K562 (cell line): ENCODE data around the gene RCC1. TPM values are rescaled to one million over a fixed set of nuclear protein-coding genes. Genes with fewer than 3 reads are reported as not detected.

Experiments used
- ATF1 ChIP-seq, 2 experiments: fragments of 450-650 bp in 1 of 2; IDR thresholded peaks; 2 replicates each; pipeline ENCODE4 v1.6.1; 2016; ENCODE audit warnings: missing compliant biosample characterization in 1 of 2, missing genetic modification characterization in 1 of 2
- CBX3 ChIP-seq, 2 experiments: IDR thresholded peaks; 1 replicate in 1 of 2; 2 replicates in 1 of 2; pipeline ENCODE4 v1.6.1; 2012; ENCODE audit warnings: inconsistent platforms in 2 of 2, low read length in 2 of 2, borderline replicate concordance in 1 of 2, control low read depth in 1 of 2
- CC2D1A ChIP-seq: fragments of 450-650 bp; IDR thresholded peaks from 2 replicates; pipeline ENCODE4 v1.6.1; 2017; ENCODE audit warnings: mild to moderate bottlenecking
- CHD1 ChIP-seq: fragments of 200-600 bp; sonication (generic); IDR thresholded peaks from one replicate; pipeline ENCODE4 v1.6.1; 2012; ENCODE audit warnings: mild to moderate bottlenecking, moderate library complexity, low read length, inconsistent platforms
- CSDE1 ChIP-seq, 2 experiments: fragments of 450-650 bp; IDR thresholded peaks; 2 replicates each; pipeline ENCODE4 v1.6.1; 2016; ENCODE audit warnings: mild to moderate bottlenecking in 1 of 2
- ETV5 ChIP-seq: sonication (generic); formaldehyde crosslinking; IDR thresholded peaks from 2 replicates; pipeline ENCODE4 v1.4.0; 2020; ENCODE audit warnings: low read depth, mild to moderate bottlenecking, missing genetic modification reagents
- EWSR1 ChIP-seq: fragments of 450-650 bp; IDR thresholded peaks from 2 replicates; pipeline ENCODE4 v1.6.1; 2018; ENCODE audit warnings: borderline replicate concordance, mild to moderate bottlenecking, low read depth, moderate library complexity; ENCODE audit not compliant: partially characterized antibody
- GABPB1 ChIP-seq: sonication (generic); formaldehyde crosslinking; IDR thresholded peaks from 2 replicates; pipeline ENCODE4 v1.8.0; 2022; ENCODE audit warnings: mild to moderate bottlenecking, missing genetic modification reagents
- GABPB2 ChIP-seq: fragments of 250-450 bp; sonication (Bioruptor Pico); conservative IDR thresholded peaks from 2 replicates; pipeline ENCODE4 v1.5.1; 2021; ENCODE audit warnings: mild to moderate bottlenecking
- HDAC6 ChIP-seq: IDR thresholded peaks from 2 replicates; pipeline ENCODE4 v1.6.1; 2012; ENCODE audit warnings: low read depth, mild to moderate bottlenecking, control low read depth, inconsistent platforms, low read length, moderate library complexity
- HLTF ChIP-seq: fragments of 450-650 bp; IDR thresholded peaks from 2 replicates; pipeline ENCODE4 v1.6.1; 2016
- HNRNPL ChIP-seq: fragments of 200-400 bp; formaldehyde crosslinking; IDR thresholded peaks from 2 replicates; pipeline ENCODE4 v1.6.1; 2017; ENCODE audit warnings: low read depth, mild to moderate bottlenecking, low read length
- NCOR1 ChIP-seq: fragments of 450-650 bp; IDR thresholded peaks from 2 replicates; pipeline ENCODE4 v1.6.1; 2016; ENCODE audit warnings: mild to moderate bottlenecking, moderate library complexity
- POLR2AphosphoS5 ChIP-seq: IDR thresholded peaks from 2 replicates; pipeline ENCODE4 v1.6.1; 2011; ENCODE audit warnings: mild to moderate bottlenecking, low read depth, low read length, moderate library complexity; ENCODE audit not compliant: control insufficient read depth, insufficient read depth
- ZNF239 ChIP-seq: fragments of 250-450 bp; sonication (Bioruptor Pico); IDR thresholded peaks from 2 replicates; pipeline ENCODE4 v1.4.0; 2020; ENCODE audit warnings: mild to moderate bottlenecking
- ZNF584 ChIP-seq: fragments of 200-800 bp; sonication (Bioruptor generic); IDR thresholded peaks from 2 replicates; pipeline ENCODE4 v1.6.1; 2016; ENCODE audit warnings: low read depth, mild to moderate bottlenecking, missing genetic modification characterization, missing compliant biosample characterization
- polyA plus RNA-seq, 8 experiments: library from polyadenylated mRNA; depleted of rRNA in 4 of 8; stranded (reverse) in 5 of 8; unstranded in 3 of 8; fragments of >200 nt; fragmentation: Nextera tagmentation in 2 of 8; fragmentation: Illumina TruSeq in 1 of 8; extraction: Ambion mirVana in 2 of 8; extraction: Trizol in 1 of 8; gene quantifications; 2 replicates each; pipeline versions ENCODE4 v1.2.1 to v1.2.3, GENCODE V29; 2011 to 2014; ENCODE audit warnings: inconsistent platforms in 1 of 8, missing spikeins in 1 of 8
- total RNA-seq, 7 experiments: library from RNA; depleted of rRNA in 6 of 7; stranded (reverse); fragments of >200 nt in 6 of 7; fragmentation: Illumina TruSeq in 2 of 7; extraction: Trizol in 2 of 7; gene quantifications; 2 replicates each; pipeline versions ENCODE4 v1.2.1 to v1.2.3, GENCODE V29; 2011 to 2021; ENCODE audit warnings: low replicate concordance in 1 of 7
- TF ChIP-seq, protein P1 (sequence below): sonication (generic); formaldehyde crosslinking; IDR thresholded peaks from 2 replicates; pipeline ENCODE4 v1.8.0; 2022; ENCODE audit warnings: missing genetic modification reagents, mild to moderate bottlenecking, borderline replicate concordance
- TF ChIP-seq, protein P2 (sequence below): IDR thresholded peaks from 2 replicates; pipeline ENCODE4 v1.6.1; 2016; ENCODE audit warnings: missing genetic modification characterization, missing compliant biosample characterization
- TF ChIP-seq, protein P3 (sequence below): fragments of 250-450 bp; sonication (Bioruptor Pico); IDR thresholded peaks from 2 replicates; pipeline ENCODE4 v1.5.0; 2020; ENCODE audit warnings: mild to moderate bottlenecking
- TF ChIP-seq, protein P4 (sequence below): sonication (generic); formaldehyde crosslinking; IDR thresholded peaks from 2 replicates; pipeline ENCODE4 v1.8.0; 2022; ENCODE audit warnings: mild to moderate bottlenecking, missing genetic modification reagents
- TF ChIP-seq, protein P5 (sequence below), 2 experiments: fragments of 200-800 bp in 1 of 2; sonication (Bioruptor generic) in 1 of 2; sonication (generic) in 1 of 2; formaldehyde crosslinking in 1 of 2; IDR thresholded peaks in 1 of 2; conservative IDR thresholded peaks in 1 of 2; 2 replicates each; pipeline versions ENCODE4 v1.5.0 to v1.6.1; 2016 to 2020; ENCODE audit warnings: missing compliant biosample characterization in 1 of 2, missing genetic modification characterization in 1 of 2, missing genetic modification reagents in 1 of 2

RCC1 gene
- total and polyA plus RNA-seq, 9 of the 15 experiments (the other 6 are each of a cell fraction or from before 2014, with no cell fraction given) = 16.4 to 202 (median 107) TPM

DNA sequence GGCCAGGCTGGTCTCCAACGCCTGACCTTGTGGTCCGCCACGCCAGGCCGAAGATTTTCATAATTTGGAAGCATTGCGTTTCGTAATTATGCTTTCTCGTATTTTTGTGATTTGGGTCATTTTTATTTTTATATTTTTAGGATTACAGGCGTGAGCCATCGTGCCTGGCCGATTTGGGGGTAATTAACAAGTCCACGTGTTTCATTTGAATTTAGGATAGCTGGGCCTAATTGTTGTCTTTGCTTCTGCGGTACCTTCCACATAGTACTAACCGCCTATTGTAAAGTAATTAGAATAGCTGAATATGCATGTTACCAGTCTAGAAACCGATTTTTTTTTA lies 1.0 kb downstream of the RCC1 start (continued):
- TF ChIP-seq, protein P1, sequence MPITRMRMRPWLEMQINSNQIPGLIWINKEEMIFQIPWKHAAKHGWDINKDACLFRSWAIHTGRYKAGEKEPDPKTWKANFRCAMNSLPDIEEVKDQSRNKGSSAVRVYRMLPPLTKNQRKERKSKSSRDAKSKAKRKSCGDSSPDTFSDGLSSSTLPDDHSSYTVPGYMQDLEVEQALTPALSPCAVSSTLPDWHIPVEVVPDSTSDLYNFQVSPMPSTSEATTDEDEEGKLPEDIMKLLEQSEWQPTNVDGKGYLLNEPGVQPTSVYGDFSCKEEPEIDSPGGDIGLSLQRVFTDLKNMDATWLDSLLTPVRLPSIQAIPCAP (CRISPR knock-in tag) = no peak
- TF ChIP-seq, protein P2, sequence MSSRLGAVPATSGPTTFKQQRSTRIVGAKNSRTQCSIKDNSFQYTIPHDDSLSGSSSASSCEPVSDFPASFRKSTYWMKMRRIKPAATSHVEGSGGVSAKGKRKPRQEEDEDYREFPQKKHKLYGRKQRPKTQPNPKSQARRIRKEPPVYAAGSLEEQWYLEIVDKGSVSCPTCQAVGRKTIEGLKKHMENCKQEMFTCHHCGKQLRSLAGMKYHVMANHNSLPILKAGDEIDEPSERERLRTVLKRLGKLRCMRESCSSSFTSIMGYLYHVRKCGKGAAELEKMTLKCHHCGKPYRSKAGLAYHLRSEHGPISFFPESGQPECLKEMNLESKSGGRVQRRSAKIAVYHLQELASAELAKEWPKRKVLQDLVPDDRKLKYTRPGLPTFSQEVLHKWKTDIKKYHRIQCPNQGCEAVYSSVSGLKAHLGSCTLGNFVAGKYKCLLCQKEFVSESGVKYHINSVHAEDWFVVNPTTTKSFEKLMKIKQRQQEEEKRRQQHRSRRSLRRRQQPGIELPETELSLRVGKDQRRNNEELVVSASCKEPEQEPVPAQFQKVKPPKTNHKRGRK (tag) = 0 out of 2 replicates have a peak, but pooled peaks have one; percentile 22
- TF ChIP-seq ETV5 (CRISPR knock-in tag) (no peak), CC2D1A (peak; percentile 14; the same call in 1 of the 2 replicates), EWSR1 (no peak), POLR2AphosphoS5 (no peak; the same call in 1 of the 2 replicates), HDAC6 (no peak), GABPB2 (CRISPR knock-in tag) (no peak), HNRNPL (no peak), CBX3 (IDR thresholded peaks at IDR 0.05; ENCODE audit: borderline replicate concordance in 1 of 2, low read length in 2 of 2) (no peak), NCOR1 (0 out of 2 replicates have a peak, but pooled peaks have one; percentile 25), HLTF (no peak), ATF1 (CRISPR knock-in tag; IDR thresholded peaks at IDR 0.05) (no peak), ATF1 (tag; IDR thresholded peaks at IDR 0.05) (no peak), GABPB1 (CRISPR knock-in tag) (no peak), CSDE1 (IDR thresholded peaks at IDR 0.05) (no peak), ZNF239 (CRISPR knock-in tag) (no peak), ZNF584 (no peak), CHD1 (peak; percentile 65)
- TF ChIP-seq, protein P3, sequence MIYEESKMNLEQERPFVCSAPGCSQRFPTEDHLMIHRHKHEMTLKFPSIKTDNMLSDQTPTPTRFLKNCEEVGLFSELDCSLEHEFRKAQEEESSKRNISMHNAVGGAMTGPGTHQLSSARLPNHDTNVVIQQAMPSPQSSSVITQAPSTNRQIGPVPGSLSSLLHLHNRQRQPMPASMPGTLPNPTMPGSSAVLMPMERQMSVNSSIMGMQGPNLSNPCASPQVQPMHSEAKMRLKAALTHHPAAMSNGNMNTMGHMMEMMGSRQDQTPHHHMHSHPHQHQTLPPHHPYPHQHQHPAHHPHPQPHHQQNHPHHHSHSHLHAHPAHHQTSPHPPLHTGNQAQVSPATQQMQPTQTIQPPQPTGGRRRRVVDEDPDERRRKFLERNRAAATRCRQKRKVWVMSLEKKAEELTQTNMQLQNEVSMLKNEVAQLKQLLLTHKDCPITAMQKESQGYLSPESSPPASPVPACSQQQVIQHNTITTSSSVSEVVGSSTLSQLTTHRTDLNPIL (CRISPR knock-in tag) = peak; percentile 37; the same call in 1 of the 2 replicates
- TF ChIP-seq, protein P4, sequence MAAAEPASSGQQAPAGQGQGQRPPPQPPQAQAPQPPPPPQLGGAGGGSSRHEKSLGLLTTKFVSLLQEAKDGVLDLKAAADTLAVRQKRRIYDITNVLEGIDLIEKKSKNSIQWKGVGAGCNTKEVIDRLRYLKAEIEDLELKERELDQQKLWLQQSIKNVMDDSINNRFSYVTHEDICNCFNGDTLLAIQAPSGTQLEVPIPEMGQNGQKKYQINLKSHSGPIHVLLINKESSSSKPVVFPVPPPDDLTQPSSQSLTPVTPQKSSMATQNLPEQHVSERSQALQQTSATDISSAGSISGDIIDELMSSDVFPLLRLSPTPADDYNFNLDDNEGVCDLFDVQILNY = no peak
- TF ChIP-seq, protein P5, sequence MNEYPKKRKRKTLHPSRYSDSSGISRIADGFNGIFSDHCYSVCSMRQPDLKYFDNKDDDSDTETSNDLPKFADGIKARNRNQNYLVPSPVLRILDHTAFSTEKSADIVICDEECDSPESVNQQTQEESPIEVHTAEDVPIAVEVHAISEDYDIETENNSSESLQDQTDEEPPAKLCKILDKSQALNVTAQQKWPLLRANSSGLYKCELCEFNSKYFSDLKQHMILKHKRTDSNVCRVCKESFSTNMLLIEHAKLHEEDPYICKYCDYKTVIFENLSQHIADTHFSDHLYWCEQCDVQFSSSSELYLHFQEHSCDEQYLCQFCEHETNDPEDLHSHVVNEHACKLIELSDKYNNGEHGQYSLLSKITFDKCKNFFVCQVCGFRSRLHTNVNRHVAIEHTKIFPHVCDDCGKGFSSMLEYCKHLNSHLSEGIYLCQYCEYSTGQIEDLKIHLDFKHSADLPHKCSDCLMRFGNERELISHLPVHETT (CRISPR knock-in tag; conservative IDR thresholded peaks at IDR 0.05 in 1 of 2, IDR thresholded peaks at IDR 0.05 in 1 of 2) = no peak; a peak in 1 of 4 replicates
